ENCODE data around the gene GRIN2A.

The GRIN2A gene

GRCh38 chr16:10085078-10085798 lies 97.0 kb downstream of the GRIN2A start:
- no peak for DNase-seq (ENCODE audit: low read depth)

GRCh38 chr16:10083301-10083700 lies 98.9 kb downstream of the GRIN2A start:
- DNase-seq (ENCODE audit: low read depth): no peak

- DNase-seq (ENCODE audit: low read depth): no peak
Observed at GRCh38 chr16:10081201-10081940, 100.9 kb downstream of the GRIN2A start.

GRCh38 chr16:10080051-10080772 lies 102.0 kb downstream of the GRIN2A start:
- DNase-seq (ENCODE audit: low read depth): no peak

- no peak for DNase-seq (ENCODE audit: low read depth)
Observed at GRCh38 chr16:10078541-10078949, 103.7 kb downstream of the GRIN2A start.

GRCh38 chr16:10077861-10078260 lies 104.4 kb downstream of the GRIN2A start:
- DNase-seq (ENCODE audit: low read depth): no peak

GRCh38 chr16:10076037-10076436 lies 106.2 kb downstream of the GRIN2A start:
- DNase-seq (ENCODE audit: low read depth): no peak

GRCh38 chr16:10070591-10070990 lies 111.6 kb downstream of the GRIN2A start:
- DNase-seq (ENCODE audit: low read depth): no peak

- no peak for DNase-seq (ENCODE audit: low read depth)
Observed at GRCh38 chr16:10069374-10069773, 112.9 kb downstream of the GRIN2A start.

- no peak for DNase-seq (ENCODE audit: low read depth)
Observed at GRCh38 chr16:10067835-10068234, 114.4 kb downstream of the GRIN2A start.

- no peak for DNase-seq (ENCODE audit: low read depth)
Observed at GRCh38 chr16:10067406-10067805, 114.8 kb downstream of the GRIN2A start.

GRCh38 chr16:10065019-10065418 lies 117.2 kb downstream of the GRIN2A start:
- DNase-seq (ENCODE audit: low read depth): no peak

- DNase-seq (ENCODE audit: low read depth): no peak
Observed at GRCh38 chr16:10048850-10049249, 133.4 kb downstream of the GRIN2A start.

- DNase-seq (ENCODE audit: low read depth): no peak
Observed at GRCh38 chr16:10045947-10046346, 136.3 kb downstream of the GRIN2A start.

- DNase-seq (ENCODE audit: low read depth): no peak
Observed at GRCh38 chr16:10045291-10045775, 136.9 kb downstream of the GRIN2A start.

GRCh38 chr16:10040136-10041080 lies 141.8 kb downstream of the GRIN2A start:
- no peak for DNase-seq (ENCODE audit: low read depth)

GRCh38 chr16:10039220-10040096 lies 142.8 kb downstream of the GRIN2A start:
- no peak for DNase-seq (ENCODE audit: low read depth)

- DNase-seq (ENCODE audit: low read depth): no peak
Observed at GRCh38 chr16:10037751-10038150, 144.5 kb downstream of the GRIN2A start.

GRCh38 chr16:10036956-10037355 lies 145.3 kb downstream of the GRIN2A start:
- DNase-seq (ENCODE audit: low read depth): no peak

- no peak for DNase-seq (ENCODE audit: low read depth)
Observed at GRCh38 chr16:10033556-10033955, 148.7 kb downstream of the GRIN2A start.

- DNase-seq (ENCODE audit: low read depth): no peak
Observed at GRCh38 chr16:10031955-10032354, 150.3 kb downstream of the GRIN2A start.
